SK-N-SH (cell line): ENCODE data around the gene OR5D16. TPM values are rescaled to one million over a fixed set of nuclear protein-coding genes. Genes with fewer than 3 reads are reported as not detected.

Source experiments
- polyA plus RNA-seq, 3 experiments: library from polyadenylated mRNA; depleted of rRNA; stranded (reverse); fragments of >200 nt; gene quantifications; 2 replicates each; pipeline ENCODE4 v1.2.3, GENCODE V29; 2012
- small RNA-seq, 7 experiments: library from RNA; depleted of rRNA; stranded (forward); fragments of <200 nt; gene quantifications; one replicate each; pipeline ENCODE3, GENCODE V24; 2012

Gene OR5D16
- polyA plus RNA-seq, 1 of the 3 experiments (the other 2 are of a cell fraction), result not detected

Small RNA genes lying within 50 kb of the gene (small RNA-seq; reads per million reads assigned to genes)
- gene AC036111.3, result 0 reads per million in 7 experiments

Other genes starting within 250 kb of the OR5D16 start
- not detected in 2 replicates for gene OR4C11, start 231.1 kb upstream of the OR5D16 start, polyA plus RNA-seq (2012; rRNA removed)
- not detected in 2 replicates for gene OR4P4, start 203.6 kb upstream of the OR5D16 start, polyA plus RNA-seq (2012; rRNA removed)
- gene OR4S2, start 190.4 kb upstream of the OR5D16 start, polyA plus RNA-seq (2012; rRNA removed), result not detected in 2 replicates
- not detected in 2 replicates for gene OR4C6, start 176.6 kb upstream of the OR5D16 start, polyA plus RNA-seq (2012; rRNA removed)
- not detected in 2 replicates for gene OR5D13, start 65.3 kb upstream of the OR5D16 start, polyA plus RNA-seq (2012; rRNA removed)
- not detected in 2 replicates for gene OR5D14, start 43.2 kb upstream of the OR5D16 start, polyA plus RNA-seq (2012; rRNA removed)
- gene OR5L1, start 27.4 kb upstream of the OR5D16 start, polyA plus RNA-seq (2012; rRNA removed), result not detected in 2 replicates
- gene OR5D18, start 19.1 kb upstream of the OR5D16 start, polyA plus RNA-seq (2012; rRNA removed), result not detected in 2 replicates
- gene OR5L2, start 11.5 kb upstream of the OR5D16 start, polyA plus RNA-seq (2012; rRNA removed), result not detected in 2 replicates
- not detected in 2 replicates for gene TRIM51, start 44.5 kb downstream of the OR5D16 start, polyA plus RNA-seq (2012; rRNA removed)
- gene OR5W2, start 75.8 kb downstream of the OR5D16 start, polyA plus RNA-seq (2012; rRNA removed), result not detected in 2 replicates
- not detected in 2 replicates for gene OR5I1, start 97.6 kb downstream of the OR5D16 start, polyA plus RNA-seq (2012; rRNA removed)
- not detected in 2 replicates for gene OR10AG1, start 131.2 kb downstream of the OR5D16 start, polyA plus RNA-seq (2012; rRNA removed)
- gene OR5F1, start 155.9 kb downstream of the OR5D16 start, polyA plus RNA-seq (2012; rRNA removed), result not detected in 2 replicates
- gene OR5AS1, start 188.9 kb downstream of the OR5D16 start, polyA plus RNA-seq (2012; rRNA removed), result not detected in 2 replicates